ENCODE results near the gene BET1L.
A peak's percentile ranks its signal among the peaks of the same experiment; 100 is the strongest.

BET1L gene

GRCh38 chr11:206002-206384 lies 1.2 kb downstream of the BET1L start:
- no peak for TF ChIP-seq CTCF (IDR thresholded peaks at IDR 0.05; ENCODE audit: low read depth, low read length)
- H3K4me3 ChIP-seq (ENCODE audit: low read depth, low read length), result peak overlapping the region; percentile 90
- in situ Hi-C loops (cut with HindIII; ENCODE audit: low sequenced_read_pairs), result no loop called here
- no peak for DNase-seq (ENCODE audit: low read depth, low spot score)

GRCh38 chr11:205221-206001 lies 1.8 kb downstream of the BET1L start:
- TF ChIP-seq CTCF (IDR thresholded peaks at IDR 0.05; ENCODE audit: low read depth, low read length), result no peak
- in situ Hi-C loops (cut with HindIII; ENCODE audit: low sequenced_read_pairs), result no loop called here
- DNase-seq (ENCODE audit: low read depth, low spot score), result no peak
- H3K4me3 ChIP-seq (ENCODE audit: low read depth, low read length), result no peak overlapping the region

GRCh38 chr11:204587-205109 lies 2.6 kb downstream of the BET1L start:
- no peak overlapping the region for H3K4me3 ChIP-seq (ENCODE audit: low read depth, low read length)
- TF ChIP-seq CTCF (IDR thresholded peaks at IDR 0.05; ENCODE audit: low read depth, low read length), result no peak
- no peak for DNase-seq (ENCODE audit: low read depth, low spot score)
- in situ Hi-C loops (cut with HindIII; ENCODE audit: low sequenced_read_pairs), result no loop called here

- no peak overlapping the region for H3K4me3 ChIP-seq (ENCODE audit: low read depth, low read length)
- TF ChIP-seq CTCF (IDR thresholded peaks at IDR 0.05; ENCODE audit: low read depth, low read length), result no peak
- in situ Hi-C loops (cut with HindIII; ENCODE audit: low sequenced_read_pairs), result no loop called here
- no peak for DNase-seq (ENCODE audit: low read depth, low spot score)
These were observed 3.1 kb downstream of the BET1L start for GRCh38 chr11:203945-204586.

GRCh38 chr11:203056-203944 lies 3.9 kb downstream of the BET1L start:
- in situ Hi-C loops (cut with HindIII; ENCODE audit: low sequenced_read_pairs), result no loop called here
- H3K4me3 ChIP-seq (ENCODE audit: low read depth, low read length), result no peak overlapping the region
- DNase-seq (ENCODE audit: low read depth, low spot score), result no peak
- no peak for TF ChIP-seq CTCF (IDR thresholded peaks at IDR 0.05; ENCODE audit: low read depth, low read length)

- DNase-seq (ENCODE audit: low read depth, low spot score), result no peak
- TF ChIP-seq CTCF (IDR thresholded peaks at IDR 0.05; ENCODE audit: low read depth, low read length), result no peak
- H3K4me3 ChIP-seq (ENCODE audit: low read depth, low read length), result no peak overlapping the region
- in situ Hi-C loops (cut with HindIII; ENCODE audit: low sequenced_read_pairs), result no loop called here
These were observed 4.7 kb downstream of the BET1L start for GRCh38 chr11:202490-202889.

Data from astrocyte of the spinal cord (primary cell).